ENCODE data around the gene LRRC27.
"Not testable (repeated sequence)": the region's sequence is repeated elsewhere in the genome, so short reads cannot be mapped to it uniquely, and the experiment has no call there.

The LRRC27 gene

DNA sequence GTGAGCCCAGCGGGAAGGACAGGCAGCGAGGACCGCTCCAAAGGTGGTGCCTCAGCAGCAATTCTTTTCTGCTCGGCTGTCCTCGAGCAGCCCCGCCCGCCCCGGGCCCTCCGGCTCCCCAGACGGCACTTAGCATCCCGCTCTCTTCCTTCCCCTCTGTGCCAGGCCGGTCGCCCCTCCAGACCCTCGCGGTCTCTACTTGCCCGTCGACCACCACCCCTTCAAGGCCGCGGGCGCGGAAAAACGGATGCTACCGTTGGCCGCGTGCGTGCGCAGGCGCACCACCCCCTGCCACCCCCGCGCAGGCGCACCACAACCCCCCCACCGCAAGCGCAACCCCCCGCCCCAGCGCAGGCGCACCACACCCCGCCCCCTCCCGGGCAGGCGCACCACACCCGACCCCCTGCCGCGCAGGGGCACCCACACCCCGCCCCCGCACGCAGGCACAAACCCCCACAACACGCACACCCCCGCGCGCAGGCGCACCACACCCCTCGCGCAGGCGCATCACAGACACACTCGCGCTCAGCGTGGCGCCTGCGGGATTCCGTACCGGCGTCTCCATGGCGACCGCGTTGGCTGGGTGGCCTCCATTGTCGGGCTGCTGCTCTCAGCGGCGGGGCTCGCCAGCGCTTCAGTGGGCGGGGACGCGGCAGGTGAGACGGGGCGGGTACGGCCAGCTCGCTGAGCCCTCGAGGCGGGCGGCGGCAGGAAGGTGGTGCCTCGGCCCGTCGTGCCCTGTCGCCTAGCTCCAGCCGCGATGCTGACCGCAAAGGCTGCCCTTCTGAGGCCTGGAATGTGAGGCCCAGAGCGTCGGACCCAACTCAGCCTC lies at the start of gene LRRC27:
TSS of gene LRRC27 (plus strand) at position 593 of the 832 bp plus-strand sequence. CDS start 1,332 bp downstream, outside the sequence.
- DNase-seq (ENCODE audit: low read depth in 3 of 3): peak; percentile 95 to 98 (median 97)

DNA sequence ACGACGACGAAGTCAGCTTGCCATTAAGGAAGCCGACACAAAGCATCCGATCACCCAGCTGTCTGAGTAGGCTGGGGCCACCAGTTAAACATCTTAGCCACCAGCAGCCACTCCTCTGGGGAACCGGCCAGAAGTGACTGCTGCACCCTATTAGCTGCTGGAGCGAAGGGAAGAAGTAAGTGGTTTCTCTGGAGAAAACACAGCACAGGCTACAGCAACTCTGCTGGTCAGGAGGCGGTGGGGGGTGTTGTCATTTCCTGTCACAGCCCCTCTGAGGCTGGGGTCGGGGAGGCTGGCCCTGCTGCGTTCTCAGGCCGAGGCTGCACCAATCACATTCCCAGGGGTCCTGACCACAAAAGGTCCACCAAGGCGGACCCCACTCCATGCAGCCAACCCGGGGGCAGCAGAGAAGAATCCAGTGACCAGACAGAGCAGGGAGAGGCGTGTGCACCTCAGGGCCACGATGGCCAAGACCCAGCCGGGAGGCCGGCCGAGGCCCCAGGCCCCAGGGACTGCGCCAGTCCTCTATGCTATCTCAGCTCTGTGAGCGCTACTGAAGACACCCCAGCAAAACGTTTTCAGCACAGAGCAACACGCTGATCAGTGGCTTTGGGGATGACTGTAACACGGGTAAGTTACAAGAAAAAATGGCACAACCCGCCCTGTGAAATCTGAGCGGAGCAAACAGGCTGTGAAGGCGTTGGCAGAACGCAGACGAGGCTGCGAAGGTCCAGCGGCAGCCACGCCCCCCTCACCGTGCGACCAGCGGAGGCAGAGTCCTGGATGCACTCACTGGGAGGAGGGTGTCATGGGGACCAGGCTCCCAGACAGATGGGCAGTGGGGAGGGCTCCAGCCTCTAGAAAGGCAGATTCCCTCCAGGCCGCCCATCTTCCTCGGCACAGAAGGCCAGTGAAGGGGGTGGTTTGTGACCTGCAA lies 49.1 kb upstream of the LRRC27 start:
- DNase-seq (ENCODE audit: low read depth in 3 of 3): no peak

DNA sequence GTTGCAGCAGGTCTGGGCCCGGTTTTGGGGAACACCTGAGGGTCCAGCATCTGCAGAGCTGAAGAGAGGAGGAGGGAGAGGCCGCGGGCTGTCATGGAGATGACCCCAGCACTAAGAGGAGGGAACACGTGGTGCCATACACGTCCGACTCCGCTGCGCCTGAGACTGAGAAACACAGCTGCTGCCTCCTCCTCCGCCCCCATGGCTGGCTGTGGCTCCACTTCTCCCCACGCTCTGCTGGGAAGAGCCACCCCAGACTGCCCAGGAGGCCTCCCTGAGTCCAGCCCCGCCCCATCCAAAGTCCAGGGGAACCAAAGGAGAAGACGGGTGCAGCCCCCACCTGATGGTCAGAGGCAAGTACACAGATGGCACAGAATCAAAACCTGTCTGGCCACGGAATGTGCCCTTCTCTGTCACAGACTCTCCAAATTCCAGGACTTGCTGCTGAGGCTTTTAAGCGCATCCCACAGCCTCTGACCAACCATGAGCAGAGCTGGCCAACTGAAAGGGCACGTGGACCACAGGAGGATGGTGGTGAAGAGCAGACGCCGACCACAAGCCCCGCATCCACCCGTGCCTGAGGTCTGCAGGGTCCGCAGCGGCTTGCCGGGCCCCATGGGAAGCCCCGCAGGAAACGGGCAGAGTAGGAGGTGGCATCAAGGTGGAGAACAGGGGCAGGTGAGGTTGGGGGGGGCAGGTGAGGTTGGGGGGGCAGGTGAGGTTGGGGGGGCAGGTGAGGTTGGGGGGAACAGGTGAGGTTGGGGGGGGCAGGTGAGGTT lies 48.2 kb upstream of the LRRC27 start:
- DNase-seq (ENCODE audit: low read depth in 3 of 3): no peak

DNA sequence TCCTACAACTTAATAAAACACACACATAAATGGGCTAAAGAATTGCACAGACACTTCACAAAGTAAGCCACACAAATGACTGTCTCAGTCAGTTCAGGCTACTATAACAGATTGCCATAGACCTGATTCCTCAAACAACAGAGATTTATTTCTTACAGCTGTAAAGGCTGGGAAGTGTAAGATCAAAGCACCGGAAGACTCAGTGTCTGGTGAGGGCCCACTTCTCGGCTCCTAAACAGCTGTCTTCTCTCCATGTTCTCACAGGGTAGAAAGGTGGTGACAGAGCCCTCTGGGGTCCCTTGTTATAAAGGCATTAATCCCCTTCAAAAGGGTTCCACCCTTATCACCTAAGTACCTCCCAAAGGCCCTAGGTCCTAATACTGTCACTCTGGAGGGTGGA lies 42.6 kb upstream of the LRRC27 start:
- DNase-seq (ENCODE audit: low read depth in 3 of 3): no peak

DNA sequence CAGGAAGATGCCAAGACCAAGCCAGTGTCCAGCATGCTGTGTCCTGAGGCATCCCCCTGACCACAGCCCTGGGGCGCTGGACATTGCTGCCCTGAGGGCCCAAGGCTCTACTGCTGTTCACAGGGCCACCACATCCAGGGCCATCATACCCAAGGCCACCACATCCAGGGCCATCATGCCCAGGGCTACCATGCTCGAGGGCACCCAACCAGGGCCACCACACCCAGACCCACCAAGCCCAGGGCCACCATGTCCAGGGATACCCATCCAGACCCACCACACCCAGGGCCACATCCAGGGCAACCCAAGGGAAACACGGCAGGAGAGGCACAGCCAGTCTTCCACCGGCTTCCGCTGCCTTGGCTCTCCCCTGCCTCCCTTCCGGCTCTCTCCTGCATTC lies 41.4 kb upstream of the LRRC27 start:
- DNase-seq (ENCODE audit: low read depth in 3 of 3): no peak

DNA sequence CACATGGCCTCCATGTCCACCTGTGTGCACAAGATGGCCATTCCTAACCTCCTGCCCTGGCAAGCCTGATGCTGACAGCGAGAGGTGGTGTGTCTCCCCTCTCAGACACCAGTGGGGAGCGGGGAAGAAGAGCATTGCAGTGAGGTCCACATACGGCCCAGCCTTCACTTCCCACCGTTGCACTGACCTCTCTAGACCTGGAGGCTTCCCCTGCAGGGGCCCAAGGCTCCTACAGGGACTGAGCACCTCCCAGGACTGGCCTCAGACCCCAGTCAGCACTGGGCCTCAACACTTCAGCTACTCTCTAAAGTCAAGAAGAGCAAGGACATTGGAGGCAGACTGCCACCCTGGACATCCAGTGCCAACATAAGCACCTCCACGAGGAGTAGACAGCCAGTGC lies 40.2 kb upstream of the LRRC27 start:
- DNase-seq (ENCODE audit: low read depth in 3 of 3): no peak

DNA sequence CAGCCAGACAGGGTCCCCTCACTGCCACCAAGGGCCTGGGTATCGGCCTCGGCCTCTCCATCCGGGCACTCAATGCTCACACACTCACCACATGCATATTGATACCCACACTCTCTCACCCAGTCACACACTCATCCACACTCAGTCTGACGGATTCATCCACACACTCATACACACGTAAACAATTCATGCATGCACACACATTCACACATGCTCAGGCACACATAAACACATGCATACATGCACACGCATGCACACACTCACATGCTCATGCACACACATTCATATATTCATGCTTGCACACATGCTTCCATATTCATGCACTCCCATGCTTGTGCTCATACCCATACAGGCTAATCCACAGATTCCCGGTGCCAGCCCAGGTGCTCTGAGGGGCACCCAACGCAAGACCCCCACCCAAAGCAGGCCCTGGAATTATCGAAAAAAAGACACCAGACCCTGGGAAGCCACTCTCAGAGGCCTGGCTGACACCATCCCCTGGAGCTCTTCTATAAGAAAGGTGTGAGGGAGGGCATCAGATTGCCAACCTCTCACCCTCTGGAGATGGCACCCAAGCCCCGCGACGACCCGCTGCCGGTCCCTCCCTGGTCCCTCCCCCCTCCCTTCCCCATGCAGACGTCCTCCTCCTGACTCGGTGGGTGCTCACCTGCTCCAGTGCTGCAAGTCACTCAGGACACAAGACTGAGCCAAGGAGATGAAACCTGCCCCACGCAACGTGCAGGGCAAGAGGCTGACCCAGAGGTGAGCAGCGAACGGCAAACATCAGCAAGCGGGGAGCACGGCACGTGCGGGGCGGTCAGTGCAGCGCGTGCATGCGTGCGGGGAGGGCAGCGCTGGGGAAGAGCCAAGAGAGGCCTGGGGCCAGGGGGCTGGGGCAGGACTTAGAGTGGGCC lies 39.4 kb upstream of the LRRC27 start:
- no peak for DNase-seq (ENCODE audit: low read depth in 3 of 3)

DNA sequence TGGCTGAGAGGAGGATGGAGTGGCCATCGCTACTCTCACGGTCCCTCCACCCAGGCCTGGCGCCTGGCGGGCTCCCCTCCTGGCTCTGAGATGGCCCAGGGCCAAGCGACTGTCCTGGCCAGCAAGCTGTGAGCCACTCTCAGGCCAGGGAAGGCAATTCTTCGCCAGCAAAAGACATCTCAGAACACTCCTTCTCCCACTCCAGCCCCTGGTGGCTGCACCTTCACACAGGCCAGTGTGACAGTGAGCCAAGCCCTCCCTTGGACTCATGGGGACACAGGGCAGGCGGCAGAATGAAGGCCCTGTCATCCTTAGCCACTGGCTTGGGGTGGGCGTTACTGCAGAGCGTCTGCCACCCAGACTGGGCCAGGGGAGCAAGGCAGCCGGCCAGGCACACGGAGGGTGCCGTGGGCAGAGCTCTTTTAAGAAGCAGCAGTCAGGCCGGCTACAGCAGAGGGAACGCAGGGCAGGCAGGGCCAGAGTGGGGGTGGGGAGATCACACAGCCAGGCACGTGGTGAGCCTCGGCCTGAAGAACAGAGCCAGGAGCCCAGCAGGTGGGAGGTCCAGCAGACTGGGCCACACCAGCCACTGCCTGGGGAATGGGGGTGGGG lies 38.7 kb upstream of the LRRC27 start:
- no peak for DNase-seq (ENCODE audit: low read depth in 3 of 3)

DNA sequence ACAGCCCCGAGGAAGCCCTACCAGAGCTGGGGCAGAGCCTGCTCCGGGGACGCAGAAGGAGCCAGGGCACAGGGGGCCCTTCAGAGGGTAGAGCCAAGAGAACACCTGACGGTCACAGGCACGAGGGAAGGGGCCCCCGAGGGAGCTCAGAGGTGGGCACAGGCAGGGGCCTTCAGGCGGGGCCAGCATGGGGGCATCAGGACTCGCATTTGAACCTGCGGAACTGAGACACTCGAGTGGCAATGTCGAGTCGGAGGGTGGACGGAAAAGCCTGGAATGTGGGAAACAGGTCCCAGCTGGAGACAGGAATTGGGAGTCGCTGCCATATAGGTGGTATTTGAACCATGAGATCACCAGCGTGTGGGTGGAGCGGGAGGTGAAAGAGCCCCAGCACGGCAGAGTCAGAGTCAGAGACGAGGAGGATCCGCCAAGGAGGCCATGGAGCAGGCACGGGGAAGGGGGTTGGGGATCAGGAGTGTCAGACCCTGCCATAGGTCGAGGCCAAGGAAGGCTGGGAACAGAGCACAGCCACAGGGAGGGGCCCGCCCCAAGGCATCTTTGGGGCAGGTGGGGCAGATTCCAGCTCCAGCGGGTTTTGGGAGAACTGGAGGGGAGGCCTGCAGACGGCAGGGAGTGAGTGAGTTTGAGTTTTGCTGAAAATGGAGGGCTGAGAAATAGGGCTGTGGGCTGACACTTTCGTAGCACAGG lies 38.0 kb upstream of the LRRC27 start:
- DNase-seq (ENCODE audit: low read depth in 3 of 3): no peak

DNA sequence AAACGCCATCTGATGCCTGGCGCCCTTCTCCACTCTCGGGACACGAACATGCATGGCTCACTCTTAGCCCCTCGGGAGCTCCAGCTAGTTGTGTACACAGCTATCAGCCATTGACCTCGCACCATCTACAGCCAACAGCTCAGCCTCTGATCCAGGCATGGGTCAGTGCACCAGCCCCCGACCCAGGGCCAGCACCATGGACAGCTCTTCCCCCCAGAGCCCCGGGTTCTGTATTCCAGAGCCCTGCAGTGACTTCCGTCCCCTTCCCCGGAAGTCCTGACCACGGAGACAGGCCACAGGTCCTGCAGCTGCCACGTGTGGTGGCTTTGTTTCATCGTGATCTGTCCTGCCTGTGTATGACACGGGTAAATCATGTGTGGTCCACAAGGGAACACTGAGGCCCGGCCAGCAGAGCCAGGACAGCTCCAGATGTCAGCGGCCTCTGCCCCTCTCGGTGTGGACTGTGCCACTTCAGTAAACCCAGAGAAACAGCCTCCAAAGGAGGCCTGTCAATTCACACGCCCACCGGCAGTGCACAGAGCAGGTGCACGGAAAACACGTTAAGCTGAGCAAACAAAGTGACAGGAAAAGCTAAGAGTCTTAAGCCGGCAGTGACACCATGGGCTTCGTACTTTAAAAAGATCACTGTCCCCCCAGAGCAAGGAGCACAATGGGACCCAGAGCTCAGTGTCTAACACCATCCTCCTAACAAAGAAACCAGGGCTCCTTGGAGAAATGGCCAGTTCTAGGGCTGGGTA lies 37.3 kb upstream of the LRRC27 start:
- no peak for DNase-seq (ENCODE audit: low read depth in 3 of 3)

DNA sequence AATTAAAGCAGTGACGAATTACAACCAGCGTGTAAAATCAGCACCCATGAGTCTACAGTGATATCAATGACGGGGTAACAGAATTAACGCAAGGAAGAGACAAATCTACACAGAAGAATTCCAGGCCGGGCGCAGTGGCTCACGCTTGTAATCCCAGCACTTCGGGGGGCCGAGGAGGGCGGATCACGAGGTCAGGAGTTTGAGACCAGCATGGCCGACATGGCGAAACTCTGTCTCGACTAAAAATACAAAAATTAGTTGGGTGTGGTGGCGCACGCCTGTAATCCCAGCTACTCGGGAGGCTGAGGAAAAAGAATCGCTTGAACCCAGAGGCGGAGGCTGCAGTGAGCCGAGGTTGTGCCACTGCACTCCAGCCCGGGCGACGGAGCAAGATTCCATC lies 36.5 kb upstream of the LRRC27 start:
- not testable (repeated sequence) for DNase-seq (ENCODE audit: low read depth in 3 of 3)

DNA sequence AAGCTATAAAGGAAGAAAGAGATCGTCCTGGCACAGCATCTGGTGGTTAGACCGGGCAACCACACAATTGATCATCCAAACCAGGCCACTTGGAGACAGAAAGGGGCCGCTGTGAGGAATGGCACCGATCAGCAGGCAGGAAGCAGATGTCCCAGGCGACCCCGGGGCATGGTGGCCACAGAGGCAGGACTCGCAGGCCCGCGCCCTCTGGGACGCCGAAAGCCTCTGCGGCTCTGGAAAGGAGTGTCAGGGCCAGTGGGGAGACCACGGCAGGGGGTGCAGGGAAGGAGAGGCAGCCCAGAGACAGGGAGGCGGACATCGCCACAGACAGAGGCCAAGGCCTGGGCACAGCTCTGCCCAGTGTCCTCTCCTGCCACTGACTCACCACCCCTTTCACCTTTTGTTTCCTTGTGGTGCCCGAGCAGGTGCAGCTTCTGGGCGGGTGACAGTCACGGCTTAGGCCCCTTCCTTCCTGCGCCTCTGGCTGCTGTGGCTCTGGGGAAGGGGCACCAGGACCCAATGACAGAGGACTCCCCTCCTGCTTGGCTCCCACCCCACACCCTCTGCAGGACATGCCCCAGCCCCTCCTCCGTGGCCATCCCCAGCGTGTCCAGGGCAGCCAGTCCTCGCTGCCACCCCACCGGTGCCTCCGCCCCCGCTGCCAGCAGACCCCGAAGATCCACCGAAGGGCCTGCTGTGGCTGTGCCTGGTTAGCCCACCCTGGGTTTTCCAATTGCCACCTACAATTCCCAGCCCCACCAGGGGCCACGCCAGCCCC lies 35.1 kb upstream of the LRRC27 start:
- no peak for DNase-seq (ENCODE audit: low read depth in 3 of 3)

DNA sequence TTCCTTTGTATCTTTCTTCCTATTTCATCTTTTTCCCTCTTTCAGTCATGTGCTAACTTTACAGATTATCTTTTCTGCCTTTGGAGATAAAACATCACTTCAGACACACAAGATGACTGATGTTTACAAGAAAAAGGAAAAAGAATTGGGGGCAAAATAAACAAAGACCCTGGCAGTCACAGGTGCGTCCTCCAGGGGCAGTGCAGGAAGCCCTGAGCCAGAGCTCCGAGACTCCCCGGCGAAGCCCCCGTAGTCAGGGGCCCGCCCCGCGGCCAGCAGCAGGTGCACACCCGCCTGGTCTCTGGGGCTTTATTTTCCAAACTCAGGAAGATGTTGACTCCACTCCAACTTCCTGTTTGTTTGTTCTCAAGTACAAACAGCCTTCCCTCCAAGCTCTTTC lies 34.5 kb upstream of the LRRC27 start:
- DNase-seq (ENCODE audit: low read depth in 3 of 3): no peak

DNA sequence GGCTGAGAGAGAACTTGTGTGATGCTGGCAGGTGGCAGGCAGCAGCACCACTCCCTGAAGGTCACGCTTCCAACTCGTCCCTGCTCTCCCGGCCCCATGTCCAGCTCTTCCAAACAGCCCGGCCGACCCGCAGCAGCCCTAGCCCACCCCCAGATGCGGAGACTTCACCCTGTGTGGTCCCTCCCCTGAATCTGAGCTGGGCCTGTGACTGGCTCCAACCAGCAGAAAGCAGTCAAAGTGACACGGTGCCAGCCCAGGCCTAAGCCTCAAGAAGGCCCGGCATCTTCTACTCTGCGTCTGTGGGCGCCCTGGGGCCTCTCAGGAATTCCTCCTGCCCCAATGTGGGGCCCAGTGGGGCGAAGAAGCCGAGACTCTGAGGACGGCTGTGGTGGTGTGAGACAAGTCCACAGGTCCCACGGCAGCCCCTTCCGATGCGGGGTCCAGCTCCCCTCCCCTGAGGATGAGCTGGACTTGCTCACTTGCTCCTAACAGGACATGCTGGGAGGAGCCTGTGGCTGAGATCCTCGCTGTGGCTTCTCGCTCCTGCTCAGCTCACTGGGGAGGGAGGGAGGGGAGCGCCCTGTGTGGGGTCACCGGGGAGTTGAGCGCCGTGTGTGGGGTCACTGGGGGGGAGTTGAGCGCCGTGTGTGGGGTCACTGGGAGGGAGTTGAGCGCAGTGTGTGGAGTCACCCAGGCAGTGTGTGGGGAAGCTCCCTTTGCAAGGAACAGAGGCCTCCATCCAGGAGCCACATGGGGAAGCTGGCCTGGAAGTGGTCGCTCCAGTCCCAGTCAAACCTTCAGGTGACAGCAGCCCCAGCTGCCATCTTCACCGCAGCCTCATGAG lies 33.7 kb upstream of the LRRC27 start:
- DNase-seq (ENCODE audit: low read depth in 3 of 3): no peak

DNA sequence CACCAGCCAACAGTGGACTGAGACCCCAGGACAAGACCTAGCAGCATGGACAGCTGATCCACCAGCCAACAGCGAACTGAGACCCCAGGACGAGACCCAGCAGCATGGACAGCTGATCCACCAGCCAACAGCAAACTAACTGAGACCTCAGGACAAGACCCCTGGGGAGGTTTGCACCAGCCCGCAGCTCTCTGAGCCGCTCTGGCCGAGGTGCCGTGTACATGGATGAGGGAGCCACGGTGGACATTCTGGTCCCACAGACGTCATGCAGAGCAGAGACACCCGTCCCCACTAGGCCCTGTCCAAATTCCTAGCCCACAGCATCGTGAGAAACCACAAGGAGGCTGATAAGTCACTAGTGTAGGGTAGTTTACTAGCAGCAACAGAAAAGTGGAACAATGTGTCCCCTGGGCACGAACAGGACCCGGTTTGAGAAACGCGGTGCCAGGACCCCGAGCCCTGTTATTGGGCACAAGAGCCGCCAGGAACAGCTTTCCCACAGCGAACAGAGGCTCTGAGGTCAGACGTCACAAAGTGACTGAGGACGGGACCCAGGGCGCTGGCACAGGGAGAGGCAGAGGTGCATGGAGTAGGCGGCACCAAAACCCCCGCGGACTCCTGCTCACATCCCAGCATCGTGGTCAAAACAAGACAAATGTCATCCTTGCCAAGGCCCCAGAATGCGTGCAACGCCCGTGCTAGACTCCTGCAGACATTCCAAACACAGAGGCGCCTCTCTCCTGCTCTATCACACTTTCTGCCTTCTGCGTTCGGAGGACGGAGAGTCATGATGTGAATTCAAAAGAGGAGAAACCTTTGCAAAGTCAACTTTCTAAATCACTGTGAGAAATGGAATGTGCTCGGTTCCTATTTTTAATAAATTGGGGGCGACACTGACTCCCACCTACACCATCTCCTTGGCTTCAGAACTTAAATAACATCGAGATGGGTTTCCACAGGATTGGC lies 32.3 kb upstream of the LRRC27 start:
- DNase-seq (ENCODE audit: low read depth in 3 of 3): no peak

DNA sequence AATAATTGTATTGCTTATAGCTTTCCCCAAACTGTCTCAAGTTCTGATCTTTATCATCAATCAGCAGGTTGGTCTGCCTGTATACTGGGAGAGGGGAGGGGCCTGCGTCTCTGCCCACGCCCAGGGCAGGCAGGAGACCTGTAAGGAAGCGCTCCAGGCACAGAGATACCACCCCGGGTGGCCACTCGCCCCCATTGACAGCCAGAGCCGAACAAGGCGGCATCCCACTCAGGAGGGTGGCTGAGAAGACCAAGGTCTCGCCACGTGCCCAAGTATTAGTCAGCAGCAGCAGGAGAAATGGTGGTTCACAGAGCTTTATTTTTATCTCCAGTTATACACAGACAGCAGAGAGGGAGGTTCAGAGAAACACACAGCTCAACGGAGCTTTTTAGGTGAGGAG lies 31.4 kb upstream of the LRRC27 start:
- DNase-seq (ENCODE audit: low read depth in 3 of 3): no peak
